Liver (tissue), 9 donors: ENCODE data around the gene ADRA2C. TPM values are rescaled to one million over a fixed set of nuclear protein-coding genes. Genes with fewer than 3 reads are reported as not detected.

Experiments used
- DNase-seq: peaks from one replicate; pipeline ENCODE4 v3.0.0-alpha.2; 2017; ENCODE audit warnings: low spot score
- H3K27ac ChIP-seq, 2 donors: one replicate each; pipeline ENCODE4 v1.7.0; 2013; ENCODE audit warnings: inconsistent platforms in 2 of 2, low read length in 2 of 2, control low read depth in 1 of 2, low read depth in 1 of 2, mild to moderate bottlenecking in 1 of 2
- H3K27me3 ChIP-seq, 4 donors: one replicate each; pipeline versions ENCODE4 v1.6.1 to v1.7.0; 2013; ENCODE audit warnings: low read length in 3 of 4, inconsistent platforms in 1 of 4, mild to moderate bottlenecking in 1 of 4, moderate library complexity in 1 of 4; ENCODE audit not compliant: control insufficient read depth in 4 of 4, insufficient read depth in 4 of 4
- H3K36me3 ChIP-seq, 4 donors: one replicate each; pipeline versions ENCODE4 v1.6.1 to v1.7.0; 2013; ENCODE audit warnings: low read length in 3 of 4, mild to moderate bottlenecking in 3 of 4, low read depth in 1 of 4, moderate library complexity in 1 of 4; ENCODE audit not compliant: control insufficient read depth in 4 of 4, insufficient read depth in 3 of 4
- H3K4me1 ChIP-seq, 4 donors: one replicate each; pipeline versions ENCODE4 v1.6.1 to v1.7.0; 2013; ENCODE audit warnings: low read length in 3 of 4, mild to moderate bottlenecking in 3 of 4, moderate library complexity in 1 of 4; ENCODE audit not compliant: control insufficient read depth in 4 of 4, insufficient read depth in 4 of 4
- H3K4me3 ChIP-seq, 3 donors: one replicate each; pipeline versions ENCODE4 v1.6.1 to v1.7.0; 2013; ENCODE audit warnings: low read length in 3 of 3, control low read depth in 1 of 3, low read depth in 1 of 3, mild to moderate bottlenecking in 1 of 3
- H3K9ac ChIP-seq, 2 donors: one replicate each; pipeline ENCODE4 v1.7.0; 2013; ENCODE audit warnings: low read length in 2 of 2, mild to moderate bottlenecking in 2 of 2, moderate library complexity in 2 of 2, control low read depth in 1 of 2, low read depth in 1 of 2
- H3K9me3 ChIP-seq, 4 donors: one replicate each; pipeline versions ENCODE4 v1.6.1 to v1.7.0; 2013; ENCODE audit warnings: low read length in 3 of 4; ENCODE audit not compliant: control insufficient read depth in 4 of 4
- ATF3 ChIP-seq: IDR thresholded peaks from 2 replicates; pipeline ENCODE4 v1.6.1; 2016; ENCODE audit warnings: antibody characterized with exemption
- EGR1 ChIP-seq, 2 donors: IDR thresholded peaks; 2 replicates each; pipeline ENCODE4 v1.6.1; 2016 to 2018; ENCODE audit warnings: antibody characterized with exemption in 2 of 2, low read depth in 2 of 2
- FOXA1 ChIP-seq: IDR thresholded peaks from 2 replicates; pipeline ENCODE4 v1.6.1; 2016; ENCODE audit warnings: antibody characterized with exemption
- FOXA2 ChIP-seq: IDR thresholded peaks from 2 replicates; pipeline ENCODE4 v1.6.1; 2016; ENCODE audit warnings: antibody characterized with exemption
- GABPA ChIP-seq, 2 donors: IDR thresholded peaks in 1 of 2; conservative IDR thresholded peaks in 1 of 2; 2 replicates each; pipeline ENCODE4 v1.6.1; 2016; ENCODE audit warnings: antibody characterized with exemption in 2 of 2, mild to moderate bottlenecking in 1 of 2, moderate library complexity in 1 of 2
- HNF4G ChIP-seq: IDR thresholded peaks from 2 replicates; pipeline ENCODE4 v1.6.1; 2016; ENCODE audit warnings: antibody characterized with exemption
- JUND ChIP-seq, 2 donors: IDR thresholded peaks; 2 replicates each; pipeline ENCODE4 v1.6.1; 2016; ENCODE audit warnings: antibody characterized with exemption in 2 of 2
- MAX ChIP-seq: IDR thresholded peaks from 2 replicates; pipeline ENCODE4 v1.6.1; 2016; ENCODE audit warnings: antibody characterized with exemption
- REST ChIP-seq: IDR thresholded peaks from 2 replicates; pipeline ENCODE4 v1.6.1; 2016; ENCODE audit warnings: antibody characterized with exemption, mild to moderate bottlenecking
- RXRA ChIP-seq, 2 donors: IDR thresholded peaks; 2 replicates each; pipeline ENCODE4 v1.6.1; 2017 to 2018; ENCODE audit warnings: antibody characterized with exemption in 2 of 2, mild to moderate bottlenecking in 1 of 2
- SP1 ChIP-seq: IDR thresholded peaks from 2 replicates; pipeline ENCODE4 v1.6.1; 2018; ENCODE audit warnings: antibody characterized with exemption, mild to moderate bottlenecking
- YY1 ChIP-seq: IDR thresholded peaks from 2 replicates; pipeline ENCODE4 v1.6.1; 2016; ENCODE audit warnings: antibody characterized with exemption, mild to moderate bottlenecking
- WGBS: extraction: QIAGEN DNeasy Blood & Tissue Kit; methylation state at CpG from one replicate; pipeline ENCODE4 v1.1.7; 2013; 5-methylcytosine and 5-hydroxymethylcytosine counted together
- polyA plus RNA-seq, 2 donors: library from polyadenylated mRNA; stranded (reverse) in 1 of 2; unstranded in 1 of 2; fragments of 200-250 nt in 1 of 2; fragments of >200 nt in 1 of 2; fragmentation: Nextera tagmentation in 1 of 2; extraction: Ambion mirVana in 1 of 2; gene quantifications; one replicate each; pipeline versions ENCODE4 v1.2.1 to v1.2.3, GENCODE V29; 2013 to 2015
- total RNA-seq, 2 donors: library from RNA; depleted of rRNA; stranded (reverse); fragments of >200 nt; gene quantifications; one replicate each; pipeline ENCODE4 v1.2.3, GENCODE V29; 2014
- donor health status: healthy.
- donor health status: healthy.
- donor health status: healthy.
- donor health status: healthy.
- donor health status: healthy.

The ADRA2C gene
- total and polyA plus RNA-seq, 4 donors = 0.19 to 1.1 (median 0.28) TPM; not detected in 1

DNA sequence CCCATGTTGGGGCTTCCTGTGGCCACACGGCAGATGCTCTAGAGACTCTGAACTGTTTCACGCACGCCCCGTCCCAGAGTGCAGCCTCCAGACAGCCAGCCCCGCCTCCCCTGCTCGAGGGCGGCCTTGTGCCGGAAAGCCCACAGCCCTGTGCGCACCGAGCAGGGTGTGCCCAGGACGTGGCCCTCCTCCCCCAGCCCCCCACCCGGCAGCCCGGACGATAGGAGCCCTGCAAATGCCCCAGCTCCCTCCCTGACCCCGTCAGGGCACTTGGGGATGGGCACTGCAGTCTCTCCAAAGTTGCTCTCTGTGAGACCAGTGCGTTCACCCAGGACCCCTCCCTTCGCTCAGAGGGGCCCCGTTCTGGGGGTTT is 37.3 kb downstream of the ADRA2C start:
- Histone ChIP-seq H3K4me1 (no peaks in the 10 kb centered on the region), H3K36me3 (no peaks in the 10 kb centered on the region), H3K27me3 (peaks cover 0 to 2% (median 0%) of the 10 kb centered on the region in 4 donors), H3K9me3 (no peaks in the 10 kb centered on the region), H3K27ac (no peak overlapping the region), H3K9ac (no peak overlapping the region), H3K4me3 (no peak overlapping the region)
- DNase-seq = no peak
- 48% methylated on average over 18 of the region's 18 CpGs for WGBS
- TF ChIP-seq RXRA (IDR thresholded peaks at IDR 0.05) (no peak), EGR1 (IDR thresholded peaks at IDR 0.05; ENCODE audit: low read depth in 2 of 2) (no peak), REST (no peak), FOXA1 (no peak), YY1 (no peak), FOXA2 (no peak)

- Histone ChIP-seq H3K27ac (no peak overlapping the region), H3K27me3 (peaks cover 0 to 2% (median 0%) of the 10 kb centered on the region in 4 donors), H3K4me3 (no peak overlapping the region), H3K9ac (no peak overlapping the region), H3K36me3 (no peaks in the 10 kb centered on the region), H3K4me1 (no peaks in the 10 kb centered on the region), H3K9me3 (no peaks in the 10 kb centered on the region)
- TF ChIP-seq REST (no peak), SP1 (no peak), MAX (no peak), GABPA (IDR thresholded peaks at IDR 0.05 in 1 of 2, conservative IDR thresholded peaks at IDR 0.05 in 1 of 2) (no peak), YY1 (no peak), EGR1 (IDR thresholded peaks at IDR 0.05; ENCODE audit: low read depth in 2 of 2) (no peak), ATF3 (no peak)
- WGBS = 81% methylated on average over 8 of the region's 8 CpGs
- DNase-seq = no peak
These were observed 37.8 kb downstream of the ADRA2C start for GRCh38 chr4:3803946-3804345.

- 94% methylated on average over 8 of the region's 8 CpGs for WGBS
- peaks cover 0 to 2% (median 0%) of the 10 kb centered on the region in 4 donors for H3K27me3 ChIP-seq
These were observed 38.8 kb downstream of the ADRA2C start for GRCh38 chr4:3805026-3805425.

More at GRCh38 chr4:3805026-3805425, 38.8 kb downstream of the ADRA2C start:
- TF ChIP-seq JUND (IDR thresholded peaks at IDR 0.05) = no peak
- TF ChIP-seq FOXA2 = no peak
- no peak for TF ChIP-seq RXRA (IDR thresholded peaks at IDR 0.05)
- TF ChIP-seq MAX = no peak
- TF ChIP-seq HNF4G = no peak
- TF ChIP-seq SP1 = no peak
- TF ChIP-seq YY1 = no peak
- no peak for DNase-seq
- no peak overlapping the region for H3K4me3 ChIP-seq
- H3K36me3 ChIP-seq = no peaks in the 10 kb centered on the region
- H3K27ac ChIP-seq = no peak overlapping the region
- no peaks in the 10 kb centered on the region for H3K9me3 ChIP-seq
- no peaks in the 10 kb centered on the region for H3K4me1 ChIP-seq
- no peak overlapping the region for H3K9ac ChIP-seq
